HepG2 (cell line): ENCODE measurements around the gene IL17C. TPM values are rescaled to one million over a fixed set of nuclear protein-coding genes. Genes with fewer than 3 reads are reported as not detected.

Source experiments
- ATF7-NPFF ChIP-seq: sonication (generic); formaldehyde crosslinking; IDR thresholded peaks from 2 replicates; pipeline ENCODE4 v1.8.1; 2023; ENCODE audit warnings: mild to moderate bottlenecking, low read depth, missing genetic modification reagents, moderate library complexity
- DZIP1 ChIP-seq: sonication (generic); formaldehyde crosslinking; IDR thresholded peaks from 2 replicates; pipeline ENCODE4 v1.5.0; 2020; ENCODE audit warnings: mild to moderate bottlenecking, missing genetic modification reagents
- ELF3 ChIP-seq: IDR thresholded peaks from 2 replicates; pipeline ENCODE4 v1.6.1; 2016; ENCODE audit warnings: missing genetic modification reagents, missing compliant biosample characterization
- FOXO1 ChIP-seq: sonication (generic); formaldehyde crosslinking; IDR thresholded peaks from 2 replicates; pipeline ENCODE4 v1.4.0; 2020; ENCODE audit warnings: missing genetic modification reagents
- GABPA ChIP-seq, 2 experiments: IDR thresholded peaks; 2 replicates each; pipeline ENCODE4 v1.6.1; 2011 to 2016; ENCODE audit warnings: low read depth in 2 of 2, low read length in 1 of 2, missing biosample characterization in 1 of 2, missing genetic modification characterization in 1 of 2
- HIVEP1 ChIP-seq: sonication (generic); formaldehyde crosslinking; IDR thresholded peaks from 2 replicates; pipeline ENCODE4 v1.4.0; 2020; ENCODE audit warnings: mild to moderate bottlenecking, missing genetic modification reagents
- KDM2A ChIP-seq: sonication (generic); formaldehyde crosslinking; IDR thresholded peaks from 2 replicates; pipeline ENCODE4 v1.4.0; 2020; ENCODE audit warnings: low read depth, missing genetic modification reagents, borderline replicate concordance
- MEIS1 ChIP-seq: sonication (generic); formaldehyde crosslinking; IDR thresholded peaks from 2 replicates; pipeline ENCODE4 v1.9.0; 2021; ENCODE audit warnings: mild to moderate bottlenecking, missing genetic modification reagents, moderate library complexity, borderline replicate concordance
- MLX ChIP-seq: IDR thresholded peaks from 2 replicates; pipeline ENCODE4 v1.6.1; 2016
- MXD1 ChIP-seq: sonication (generic); formaldehyde crosslinking; IDR thresholded peaks from 2 replicates; pipeline ENCODE4 v1.4.0; 2020; ENCODE audit warnings: mild to moderate bottlenecking, missing genetic modification reagents
- MXD4 ChIP-seq: IDR thresholded peaks from 2 replicates; pipeline ENCODE4 v1.6.1; 2016; ENCODE audit warnings: mild to moderate bottlenecking, missing biosample characterization, missing genetic modification reagents
- NCOA2 ChIP-seq: sonication (generic); formaldehyde crosslinking; IDR thresholded peaks from 2 replicates; pipeline ENCODE4 v1.8.0; 2022; ENCODE audit warnings: inconsistent platforms
- NFE2L1 ChIP-seq: sonication (generic); formaldehyde crosslinking; IDR thresholded peaks from 2 replicates; pipeline ENCODE4 v1.4.0; 2020; ENCODE audit warnings: missing genetic modification reagents, mild to moderate bottlenecking, borderline replicate concordance
- NONO ChIP-seq, 2 experiments: fragments of 450-650 bp in 1 of 2; sonication (generic) in 1 of 2; formaldehyde crosslinking in 1 of 2; IDR thresholded peaks in 1 of 2; conservative IDR thresholded peaks in 1 of 2; 2 replicates each; pipeline versions ENCODE4 v1.6.1 to v1.8.0; 2017 to 2022; ENCODE audit warnings: mild to moderate bottlenecking in 1 of 2, missing genetic modification reagents in 1 of 2, moderate library complexity in 1 of 2
- NR2F1 ChIP-seq, 2 experiments: fragments of 450-650 bp in 1 of 2; formaldehyde crosslinking in 1 of 2; IDR thresholded peaks; 2 replicates each; pipeline versions ENCODE4 v1.5.0 to v1.6.1; 2016 to 2020; ENCODE audit warnings: mild to moderate bottlenecking in 1 of 2, missing compliant biosample characterization in 1 of 2, missing genetic modification reagents in 1 of 2, moderate library complexity in 1 of 2
- NR2F6 ChIP-seq, 2 experiments: IDR thresholded peaks; 2 replicates each; pipeline ENCODE4 v1.6.1; 2016; ENCODE audit warnings: antibody characterized with exemption in 1 of 2, mild to moderate bottlenecking in 1 of 2
- RBM39 ChIP-seq: fragments of 200-400 bp; formaldehyde crosslinking; IDR thresholded peaks from one replicate; pipeline ENCODE4 v1.6.1; 2018; ENCODE audit warnings: antibody characterized with exemption, mild to moderate bottlenecking, low read depth, low read length; ENCODE audit not compliant: poor library complexity, severe bottlenecking
- SIN3B ChIP-seq: fragments of 150-350 bp; IDR thresholded peaks from 2 replicates; pipeline ENCODE4 v1.6.1; 2014; ENCODE audit warnings: low read length
- TGIF2 ChIP-seq: IDR thresholded peaks from 2 replicates; pipeline ENCODE4 v1.6.1; 2016; ENCODE audit warnings: control low read depth, missing compliant biosample characterization
- THAP11 ChIP-seq: IDR thresholded peaks from 2 replicates; pipeline ENCODE4 v1.6.1; 2016; ENCODE audit warnings: missing biosample characterization, missing genetic modification reagents
- THAP7 ChIP-seq: sonication (generic); formaldehyde crosslinking; IDR thresholded peaks from 2 replicates; pipeline ENCODE4 v1.8.1; 2023; ENCODE audit warnings: mild to moderate bottlenecking, missing genetic modification reagents
- ZBTB7B ChIP-seq: sonication (generic); formaldehyde crosslinking; IDR thresholded peaks from 2 replicates; pipeline ENCODE4 v1.4.0; 2020; ENCODE audit warnings: missing genetic modification reagents
- ZNF12 ChIP-seq: sonication (generic); formaldehyde crosslinking; IDR thresholded peaks from 2 replicates; pipeline ENCODE4 v1.5.0; 2020; ENCODE audit warnings: missing genetic modification reagents
- ZNF225 ChIP-seq: sonication (generic); formaldehyde crosslinking; IDR thresholded peaks from 2 replicates; pipeline ENCODE4 v1.4.0; 2020; ENCODE audit warnings: mild to moderate bottlenecking, missing genetic modification reagents
- polyA plus RNA-seq, 8 experiments: library from polyadenylated mRNA; depleted of rRNA in 3 of 8; stranded (reverse) in 7 of 8; unstranded in 1 of 8; fragments of >200 nt; fragmentation: Illumina TruSeq in 4 of 8; extraction: Trizol in 4 of 8; gene quantifications; 2 replicates each; pipeline versions ENCODE4 v1.2.1 to v1.2.3, GENCODE V29; 2011 to 2016; ENCODE audit warnings: low read depth in 4 of 8, missing spikeins in 1 of 8, mixed read lengths in 1 of 8; ENCODE audit not compliant: insufficient read depth in 1 of 8
- total RNA-seq, 5 experiments: library from RNA; depleted of rRNA; stranded (reverse); fragments of >200 nt; fragmentation: Illumina TruSeq; extraction: Trizol; gene quantifications; 2 replicates each; pipeline ENCODE4 v1.2.3, GENCODE V29; 2016; ENCODE audit warnings: low read depth in 1 of 5

IL17C gene
- total and polyA plus RNA-seq, 2 of the 13 experiments (the other 11 are each of a cell fraction or from before 2014, with no cell fraction given) = not detected

GRCh38 chr16:88686439-88687253 lies 48.3 kb downstream of the IL17C start, which contains the start of gene SNAI3 (continued):
- TF ChIP-seq HIVEP1 (CRISPR knock-in tag) = no peak
- TF ChIP-seq THAP7 (CRISPR knock-in tag) = peak; percentile 63; the same call in 1 of the 2 replicates
- TF ChIP-seq KDM2A (CRISPR knock-in tag) = peak; percentile 57; the same call in 1 of the 2 replicates
- peak; percentile 61; the same call in 1 of the 2 replicates for TF ChIP-seq FOXO1 (CRISPR knock-in tag)
- TF ChIP-seq ELF3 (CRISPR knock-in tag) = 0 out of 2 replicates have a peak, but pooled peaks have one; percentile 17
- TF ChIP-seq MXD4 (CRISPR knock-in tag) = no peak; the same call in 1 of the 2 replicates
- TF ChIP-seq MXD1 = peak; percentile 36; the same call in 1 of the 2 replicates
- peak; percentile 51; the same call in 1 of the 2 replicates for TF ChIP-seq ATF7-NPFF (CRISPR knock-in tag)
- TF ChIP-seq THAP11 (CRISPR knock-in tag) = no peak
- 0 out of 2 replicates have a peak, but pooled peaks have one; percentile 37 for TF ChIP-seq ZNF12 (CRISPR knock-in tag)
- peak; percentile 50 for TF ChIP-seq MLX
- peak; percentile 64; the same call in 1 of the 2 replicates for TF ChIP-seq DZIP1 (CRISPR knock-in tag)
- TF ChIP-seq NR2F1 (CRISPR knock-in tag; IDR thresholded peaks at IDR 0.05) = no peak
- 0 out of 2 replicates have a peak, but pooled peaks have one; percentile 9 for TF ChIP-seq ZBTB7B (CRISPR knock-in tag)
- TF ChIP-seq NFE2L1 (CRISPR knock-in tag) = peak; percentile 68; the same call in 1 of the 2 replicates
- TF ChIP-seq NR2F6 (IDR thresholded peaks at IDR 0.05) = no peak
- TF ChIP-seq NR2F6 (CRISPR knock-in tag; IDR thresholded peaks at IDR 0.05) = 0 out of 2 replicates have a peak, but pooled peaks have one; percentile 7
- TF ChIP-seq TGIF2 = no peak
- TF ChIP-seq SIN3B = no peak
- TF ChIP-seq NONO (IDR thresholded peaks at IDR 0.05) = no peak
- 0 out of 2 replicates have a peak, but pooled peaks have one; percentile 58 for TF ChIP-seq NONO (CRISPR knock-in tag; conservative IDR thresholded peaks at IDR 0.05)
- TF ChIP-seq RBM39 = no peak
- no peak for TF ChIP-seq NCOA2 (CRISPR knock-in tag)
- TF ChIP-seq GABPA (IDR thresholded peaks at IDR 0.05; ENCODE audit: low read depth, low read length) = no peak
- no peak for TF ChIP-seq GABPA (CRISPR knock-in tag; IDR thresholded peaks at IDR 0.05; ENCODE audit: low read depth)
- peak; percentile 31; the same call in 1 of the 2 replicates for TF ChIP-seq ZNF225 (CRISPR knock-in tag)
- TF ChIP-seq MEIS1 = no peak
